ENCODE data around the gene RPL39. TPM values are rescaled to one million over a fixed set of nuclear protein-coding genes. Genes with fewer than 3 reads are reported as not detected.

Gene RPL39
- total and polyA plus RNA-seq, 2 of the 8 experiments (the other 6 are each of a cell fraction or from before 2014, with no cell fraction given) = 1,942 to 2,394 TPM

- POLR2A ChIA-PET (ENCODE audit: partially characterized antibody) = interaction anchor here (0.8 to 4.4 kb wide), 11 partner anchors 9 to 185 kb away, joined by 3 to 48 read pairs (median 6); partner anchors contain the start of genes NKRF, RPL39, SEPTIN6 and UBE2A
- H3K4me1 ChIP-seq (replicated peaks in 1 of 4; ENCODE audit: control insufficient read depth in 3 of 4, insufficient read depth in 4 of 4, low read length in 3 of 4) = peaks cover 6 to 28% (median 17%) of the 10 kb centered on the region in 4 experiments
- no peak for TF ChIP-seq ATF3 (IDR thresholded peaks at IDR 0.05; ENCODE audit: insufficient read depth, low read depth, low read length)
- TF ChIP-seq SIRT6 (IDR thresholded peaks at IDR 0.05; ENCODE audit: low read length) = no peak
- TF ChIP-seq KDM4A (IDR thresholded peaks at IDR 0.05; ENCODE audit: low read depth, low read length, severe bottlenecking) = peak; percentile 20
- no peak for TF ChIP-seq KDM1A (IDR thresholded peaks at IDR 0.05; ENCODE audit: borderline replicate concordance, low read length)
- no peak for TF ChIP-seq GABPA (IDR thresholded peaks at IDR 0.05; ENCODE audit: borderline replicate concordance, insufficient read depth, low read length)
- no peak for TF ChIP-seq EP300 (IDR thresholded peaks at IDR 0.05; ENCODE audit: borderline replicate concordance in 1 of 2, low read depth in 2 of 2, low read length in 2 of 2)
- TF ChIP-seq SP2 (IDR thresholded peaks at IDR 0.05; ENCODE audit: low read length) = no peak
- TF ChIP-seq CBX8 (IDR thresholded peaks at IDR 0.05; ENCODE audit: borderline replicate concordance, low read depth, low read length) = no peak
- TF ChIP-seq RFX5 (IDR thresholded peaks at IDR 0.05; ENCODE audit: borderline replicate concordance, low read depth, low read length) = no peak
- no peak for TF ChIP-seq SRF (IDR thresholded peaks at IDR 0.05; ENCODE audit: low read depth, low read length)
These were observed 32.1 kb downstream of the RPL39 start for GRCh38 chrX:119759248-119759766.

More at GRCh38 chrX:119759248-119759766, 32.1 kb downstream of the RPL39 start:
- no peaks in the 10 kb centered on the region for H3K36me3 ChIP-seq (ENCODE audit: control insufficient read depth in 2 of 4, insufficient read depth in 4 of 4, low read length in 3 of 4)
- no peaks in the 10 kb centered on the region for H3K79me2 ChIP-seq (ENCODE audit: control insufficient read depth in 1 of 2, insufficient read depth in 2 of 2, low read length in 2 of 2)
- no peak overlapping the region for H2BK15ac ChIP-seq (ENCODE audit: low read length)
- H2BK120ac ChIP-seq (replicated peaks; ENCODE audit: low read depth, low read length) = no peak overlapping the region
- H3K4me2 ChIP-seq (ENCODE audit: insufficient read depth in 1 of 2, low read depth in 2 of 2, low read length in 2 of 2) = peak overlapping the region; percentile 87 to 92
- H3K27me3 ChIP-seq (replicated peaks in 1 of 4; ENCODE audit: control insufficient read depth in 3 of 4, extremely low read depth in 1 of 4, insufficient read depth in 3 of 4, low read length in 3 of 4) = peaks cover 0 to 13% (median 5%) of the 10 kb centered on the region in 4 experiments; a peak in 5 of 7 replicates
- H3K18ac ChIP-seq (ENCODE audit: extremely low read depth, low read length) = no peak overlapping the region
- H2AFZ ChIP-seq (ENCODE audit: low read length) = no peak overlapping the region; the same call in 1 of the 2 replicates
- WGBS, 2 experiments (ENCODE audit: extremely low coverage in 1 of 2, insufficient coverage in 1 of 2, insufficient read length in 1 of 2, insufficient replicate concordance in 2 of 2, low coverage in 1 of 2, low lambda C conversion rate in 2 of 2, missing lambda C conversion rate in 1 of 2) = 7% methylated on average over 22 of the region's 44 CpGs; no CpG with 5 or more reads in 1 of the 2 experiments
- DNase-seq (ENCODE audit: low read depth in 1 of 2, low spot score in 2 of 2) (peak in 1 of 2 experiments; percentile 48), FAIRE-seq (no peak)
- CTCF ChIA-PET (ENCODE audit: partially characterized antibody) = interaction anchor here (0.6 to 4.5 kb wide), 11 partner anchors 10 to 149 kb away, joined by 3 to 33 read pairs (median 5); partner anchors contain the start of gene RPL39
- no peaks in the 10 kb centered on the region for H4K20me1 ChIP-seq (replicated peaks in 1 of 2; ENCODE audit: control insufficient read depth in 1 of 2, insufficient read depth in 2 of 2, low read length in 2 of 2)
- H3K23me2 ChIP-seq (ENCODE audit: low read depth, low read length) = peaks cover 17% of the 10 kb centered on the region; the same call in 1 of the 2 replicates
- H3K23ac ChIP-seq (ENCODE audit: insufficient read length) = no peak overlapping the region
- H4K91ac ChIP-seq (replicated peaks; ENCODE audit: insufficient read length, low read length) = no peak overlapping the region
- no peak overlapping the region for H3K27ac ChIP-seq (ENCODE audit: low read depth, low read length)
- no peak overlapping the region for H2BK12ac ChIP-seq (ENCODE audit: low read depth, low read length)
- no peak overlapping the region for H4K8ac ChIP-seq (ENCODE audit: extremely low read depth, insufficient read depth, low read length)
- no peak overlapping the region for H3K9ac ChIP-seq (replicated peaks in 1 of 4; ENCODE audit: extremely low read depth in 1 of 4, low read depth in 3 of 4, low read length in 3 of 4)
- peak overlapping the region; percentile 30 to 71 (median 50) for H3K4me3 ChIP-seq (ENCODE audit: extremely low read depth in 1 of 4, insufficient read depth in 2 of 4, low read depth in 3 of 4, low read length in 4 of 4)
- H4K5ac ChIP-seq (ENCODE audit: insufficient read length, low read depth, low read length) = no peak overlapping the region
- no peak overlapping the region for H2BK20ac ChIP-seq (ENCODE audit: low read length)
- no peak overlapping the region for H3K56ac ChIP-seq (replicated peaks; ENCODE audit: insufficient read length, low read depth, low read length)
- H2AK5ac ChIP-seq (ENCODE audit: low read depth, low read length) = no peak overlapping the region
- H3K9me3 ChIP-seq (ENCODE audit: insufficient read depth in 2 of 2, low read depth in 1 of 2, low read length in 1 of 2) = no peaks in the 10 kb centered on the region
- no peak overlapping the region for H3K14ac ChIP-seq (ENCODE audit: insufficient read length)
- H3K4ac ChIP-seq (replicated peaks; ENCODE audit: insufficient read length, low read depth, low read length) = no peak overlapping the region
- no peak overlapping the region for H2BK5ac ChIP-seq (ENCODE audit: low read depth, low read length)
- no peaks in the 10 kb centered on the region for H3K79me1 ChIP-seq (ENCODE audit: low read depth, low read length)
